DMS 273 (cell line): ENCODE measurements around the gene IGF2BP3.

ENCODE experiments used
- DNase-seq: peaks from one replicate; lab custom pipeline; 2025; ENCODE audit not compliant: unreplicated experiment; lab: John Stamatoyannopoulos, UW

Gene IGF2BP3

GRCh38 chr7:23298885-23299769, 171.2 kb downstream of the IGF2BP3 start, which contains the start of gene MALSU1:
TSS of gene MALSU1 (plus strand) at chr7:23299339. CDS start at chr7:23299353, 14 bp downstream.
- peak; percentile 99 for DNase-seq

DNA sequence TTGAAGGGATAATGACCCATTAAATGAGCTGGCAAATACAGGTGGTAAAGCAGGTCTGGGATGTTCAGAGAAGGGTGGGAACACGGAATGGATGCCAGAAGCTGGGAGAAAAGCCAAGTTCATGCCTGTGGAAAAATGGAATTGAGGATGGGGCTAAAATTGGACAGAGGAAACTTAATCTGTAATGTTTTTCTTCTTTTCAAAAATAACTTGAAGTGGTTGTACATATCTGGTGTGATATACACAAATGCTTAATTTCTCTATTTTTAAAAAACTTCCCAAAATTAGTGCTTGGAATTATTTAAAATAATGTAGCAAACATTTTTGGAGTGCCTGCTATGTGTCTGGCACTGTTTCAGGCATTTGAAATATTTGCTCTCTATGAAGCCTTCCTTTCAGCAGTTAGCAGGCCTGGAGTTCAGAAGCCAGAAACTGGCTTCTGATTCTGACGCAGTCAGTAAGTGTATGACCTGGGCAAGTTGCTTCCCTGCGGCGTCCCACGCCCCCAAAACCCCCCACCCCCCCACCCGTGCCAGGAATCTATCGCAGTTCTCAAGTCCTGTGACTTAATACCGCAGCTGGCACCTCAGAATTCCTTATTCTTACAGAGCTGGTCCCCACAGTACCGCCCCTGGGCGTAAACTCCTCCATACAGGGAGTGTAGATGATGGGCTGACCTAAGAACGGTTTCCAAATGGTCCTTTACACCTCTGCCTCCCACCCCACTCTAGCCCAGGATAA, 172.0 kb downstream of the IGF2BP3 start:
- DNase-seq, result peak; percentile 52

DNA sequence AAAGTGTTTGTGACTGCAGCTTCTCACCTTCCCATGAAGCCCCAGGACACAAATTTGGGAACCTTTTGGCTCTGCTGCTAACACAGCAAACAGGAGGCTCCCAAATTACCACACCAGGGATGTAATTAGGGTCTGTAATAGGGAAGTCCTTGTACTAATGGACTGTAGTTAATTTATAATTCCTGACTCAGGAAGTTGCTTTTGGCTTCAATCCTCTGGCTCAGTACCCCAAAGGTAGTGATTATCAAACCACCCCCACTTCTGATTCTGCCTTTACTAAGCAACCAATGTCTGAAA, 174.9 kb downstream of the IGF2BP3 start:
- no peak for DNase-seq

DNA sequence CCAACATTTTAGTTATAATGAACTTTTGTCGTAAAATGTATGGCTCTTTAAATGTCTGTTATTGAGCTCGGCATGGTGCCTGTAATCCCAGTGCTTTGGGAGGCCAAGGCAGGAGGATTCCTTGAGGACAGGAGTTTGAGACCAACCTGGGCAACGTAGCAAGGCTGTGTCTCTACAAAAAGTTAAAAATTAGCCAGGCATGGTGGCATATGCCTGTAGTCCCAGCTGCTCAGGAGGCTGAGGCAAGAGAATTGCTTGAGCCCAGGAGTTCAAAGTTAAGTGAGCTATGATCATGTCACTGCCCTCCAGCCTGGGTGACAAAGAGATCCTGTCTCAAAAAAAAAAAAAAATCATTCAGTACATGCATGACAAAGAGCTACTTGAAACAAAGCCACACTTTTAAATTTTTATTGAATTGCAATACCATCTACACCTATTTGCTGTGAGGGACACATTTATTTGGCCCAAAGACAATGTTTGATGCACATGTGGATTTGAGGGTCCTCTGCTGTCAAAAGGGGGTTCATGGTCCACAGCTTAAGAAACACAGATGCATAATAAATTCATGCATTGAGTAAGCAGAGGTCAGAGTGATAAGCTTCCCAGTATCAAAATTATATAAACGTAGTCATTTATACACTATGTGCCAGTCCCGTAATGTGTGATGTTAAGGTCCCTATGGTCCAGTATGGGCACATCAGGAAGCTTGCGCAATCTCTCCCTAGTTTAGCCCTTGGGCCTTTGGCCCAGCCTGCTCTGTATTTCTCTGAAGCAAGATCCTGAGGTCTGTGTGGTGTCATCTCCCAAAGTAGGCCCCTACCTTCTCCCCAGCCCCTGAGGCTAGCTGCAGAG, 175.5 kb downstream of the IGF2BP3 start:
- DNase-seq, result no peak

DNA sequence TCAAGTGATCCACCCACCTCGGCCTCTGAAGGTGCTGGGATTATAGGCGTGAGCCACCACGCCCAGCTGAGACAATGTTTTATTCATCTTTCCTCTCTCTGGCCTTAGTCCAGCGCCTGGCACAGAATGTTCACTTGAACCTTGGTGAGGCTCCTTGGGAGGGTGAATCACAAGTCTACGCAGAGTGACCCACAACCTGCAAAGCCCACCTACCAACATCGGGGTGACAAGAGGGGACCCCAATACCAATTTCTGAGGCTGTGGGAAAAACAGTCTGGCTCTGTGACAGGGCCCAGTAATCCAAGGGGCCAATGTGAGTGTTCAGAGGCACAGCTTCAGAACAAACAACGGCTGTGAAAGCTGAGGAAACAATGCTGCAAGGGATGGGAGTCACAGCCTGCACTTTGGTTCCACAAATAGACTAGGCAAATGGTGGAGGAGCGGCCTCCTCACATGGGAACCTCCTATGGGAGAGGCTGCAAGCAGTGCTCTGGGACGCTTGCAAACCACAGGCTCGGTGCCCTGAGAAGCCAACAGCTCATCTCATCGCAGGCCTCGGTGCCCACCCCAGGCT, 176.7 kb downstream of the IGF2BP3 start:
- no peak for DNase-seq

DNA sequence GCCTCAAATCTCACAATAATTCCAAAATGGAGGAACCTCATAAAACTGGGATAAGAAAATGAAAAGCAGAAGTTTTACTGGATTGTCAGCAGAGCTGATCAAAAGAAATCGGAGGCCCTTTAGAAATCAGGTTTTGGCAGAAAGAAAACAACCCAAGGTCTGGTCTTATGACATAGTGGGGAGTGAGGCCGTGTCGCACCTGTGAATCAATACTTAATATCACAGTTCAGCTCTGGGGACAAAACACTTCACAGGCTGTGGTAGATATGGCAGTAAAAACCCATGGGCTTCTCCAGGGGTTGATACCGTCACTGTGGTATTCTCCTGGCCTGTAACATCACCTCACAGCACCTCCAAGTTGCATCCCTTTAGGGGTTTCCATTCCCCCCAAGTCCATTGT, 177.7 kb downstream of the IGF2BP3 start:
- no peak for DNase-seq

- DNase-seq, result no peak
Measured at GRCh38 chr7:23291957-23292560, 178.2 kb downstream of the IGF2BP3 start.

- no peak for DNase-seq
Measured at GRCh38 chr7:23290993-23291392, 179.3 kb downstream of the IGF2BP3 start.

DNA sequence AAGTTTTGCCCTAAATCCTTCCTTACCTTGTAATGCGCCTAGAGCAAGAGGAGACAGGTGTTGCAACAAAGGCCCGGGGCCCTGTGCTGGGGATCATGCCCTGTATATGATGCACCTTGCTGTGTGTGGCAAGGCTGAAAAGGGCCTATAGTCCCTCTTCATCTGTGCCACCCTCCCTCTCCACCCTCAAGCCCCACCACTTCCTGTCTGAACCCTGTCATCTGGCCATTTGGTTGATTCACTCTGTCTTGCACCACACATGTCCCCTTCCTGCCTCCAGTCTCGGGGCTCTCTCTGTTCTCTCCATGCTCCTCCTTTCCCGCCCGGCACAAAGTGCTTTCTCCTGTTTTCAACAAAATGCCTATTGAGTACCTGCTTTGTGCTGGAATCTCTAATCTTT, 182.7 kb downstream of the IGF2BP3 start:
- DNase-seq, result no peak

DNA sequence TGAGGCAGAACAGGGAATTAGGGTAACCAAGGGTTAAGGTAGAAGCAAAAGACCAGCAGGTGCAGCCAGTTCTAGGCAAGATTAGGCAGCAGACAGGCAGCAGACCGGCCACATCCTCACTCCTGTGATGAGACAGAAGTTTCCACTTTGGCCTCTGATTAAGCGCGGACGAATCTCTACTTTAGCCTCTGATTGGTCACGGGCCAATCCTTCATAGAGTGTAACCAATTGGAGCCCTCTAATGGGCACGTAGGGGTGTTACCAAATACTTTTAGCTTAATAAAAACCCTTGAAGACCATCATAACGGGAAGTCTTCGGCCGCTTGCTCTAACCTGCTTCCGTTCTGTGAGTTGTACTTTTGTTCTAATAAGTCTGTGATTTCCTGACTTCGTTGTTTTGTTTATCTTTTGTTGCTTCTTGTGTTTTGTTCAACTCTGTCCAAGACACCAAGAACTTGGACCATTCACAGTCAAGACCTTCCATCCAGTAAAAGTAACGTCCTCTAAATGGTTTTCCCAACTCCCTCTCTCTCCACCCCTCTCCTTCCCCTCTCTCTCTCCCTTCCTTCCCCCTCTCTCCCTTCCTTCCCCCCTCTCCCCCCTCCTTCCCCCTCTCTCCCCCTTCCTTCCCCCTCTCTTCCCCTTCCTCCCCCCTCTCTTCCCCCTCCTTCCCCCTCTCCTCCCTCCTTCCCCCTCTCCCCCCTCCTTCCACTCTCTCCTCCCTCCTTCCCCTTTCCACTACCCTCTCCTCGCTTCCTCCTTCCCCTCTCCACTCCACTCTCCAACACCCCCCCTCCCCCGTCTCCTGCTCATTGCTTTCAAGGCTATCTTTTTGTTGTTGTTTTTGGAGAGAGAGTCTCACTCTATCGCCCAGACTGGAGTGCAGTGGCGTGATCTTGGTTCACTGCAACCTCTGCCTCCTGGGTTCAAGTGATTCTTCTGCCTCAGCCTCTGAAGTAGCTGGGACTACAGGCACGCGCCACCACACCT, 184.3 kb downstream of the IGF2BP3 start:
- DNase-seq, result peak; percentile 35

DNA sequence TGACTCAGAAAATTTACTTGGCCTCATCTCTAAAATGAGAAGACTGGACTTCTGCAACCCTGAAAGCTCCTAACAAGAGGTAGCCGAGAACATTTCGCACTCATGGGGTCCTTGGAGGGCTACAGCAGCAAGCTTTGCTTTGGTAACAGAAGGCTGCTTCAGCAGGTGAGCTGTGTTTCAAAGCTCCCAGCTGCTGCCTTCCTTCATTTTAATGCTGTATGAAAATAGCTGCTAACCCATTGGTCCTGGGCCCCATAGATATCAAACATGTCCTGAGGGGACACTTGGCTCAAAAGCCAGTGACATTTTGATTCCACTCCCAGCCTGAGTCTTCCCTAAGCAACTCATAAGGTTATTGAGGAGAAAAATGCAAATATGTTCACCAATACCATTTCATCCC, 185.4 kb downstream of the IGF2BP3 start:
- no peak for DNase-seq

DNA sequence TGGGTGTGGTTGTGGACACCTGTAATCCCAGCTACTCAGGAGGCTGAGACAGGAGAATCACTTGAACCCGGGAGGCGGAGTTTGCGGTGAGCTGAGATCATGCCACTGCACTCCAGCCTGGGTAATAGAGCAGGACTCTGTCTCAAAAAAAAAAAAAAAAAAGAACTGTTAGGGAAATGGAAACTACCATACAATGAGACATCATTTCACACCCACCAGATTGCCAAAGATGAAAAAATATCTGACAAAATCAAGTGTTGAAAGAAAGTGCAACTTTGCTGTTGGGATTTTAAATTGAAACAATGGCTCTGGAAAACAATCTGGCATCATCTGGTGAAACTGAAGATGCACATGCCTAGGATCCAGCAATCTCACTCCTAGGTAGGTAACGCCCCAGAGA, 187.2 kb downstream of the IGF2BP3 start:
- DNase-seq, result no peak

DNA sequence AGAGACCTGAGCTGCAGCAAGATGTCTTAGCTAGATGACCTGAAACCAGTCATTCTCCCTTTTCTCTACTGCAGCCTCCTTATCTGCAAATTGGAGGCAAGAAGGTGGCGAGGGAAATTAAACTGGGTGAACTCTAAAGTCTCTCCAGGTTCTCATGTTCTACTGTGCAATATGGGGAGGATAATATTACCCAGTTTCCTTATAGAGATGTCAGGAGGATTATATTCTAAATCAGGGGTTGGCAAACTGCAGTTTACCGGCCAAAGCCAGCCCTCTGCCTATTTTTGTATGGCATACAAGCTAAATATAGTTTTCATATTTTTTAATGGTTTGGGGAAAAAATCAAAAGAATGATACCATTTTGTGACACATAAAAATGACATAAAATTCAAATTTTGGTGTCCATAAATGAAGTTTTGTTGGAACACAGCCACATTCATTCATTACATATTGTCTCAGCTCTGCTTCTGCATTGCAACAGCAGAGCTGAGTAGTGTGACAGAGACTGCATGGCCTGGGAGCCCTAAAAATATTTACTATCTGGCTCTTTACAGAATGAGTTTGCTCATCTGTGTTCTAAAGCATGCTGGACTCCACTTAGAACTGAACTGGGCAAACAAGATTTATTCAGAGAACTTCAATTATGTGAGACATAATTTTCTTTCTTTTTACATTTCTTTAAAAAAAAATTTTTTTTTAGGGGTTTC, 190.3 kb downstream of the IGF2BP3 start:
- no peak for DNase-seq

- peak; percentile 86 for DNase-seq
Measured at GRCh38 chr7:23277359-23277989, 192.8 kb downstream of the IGF2BP3 start.

GRCh38 chr7:23276947-23277346, 193.3 kb downstream of the IGF2BP3 start:
- no peak for DNase-seq

DNA sequence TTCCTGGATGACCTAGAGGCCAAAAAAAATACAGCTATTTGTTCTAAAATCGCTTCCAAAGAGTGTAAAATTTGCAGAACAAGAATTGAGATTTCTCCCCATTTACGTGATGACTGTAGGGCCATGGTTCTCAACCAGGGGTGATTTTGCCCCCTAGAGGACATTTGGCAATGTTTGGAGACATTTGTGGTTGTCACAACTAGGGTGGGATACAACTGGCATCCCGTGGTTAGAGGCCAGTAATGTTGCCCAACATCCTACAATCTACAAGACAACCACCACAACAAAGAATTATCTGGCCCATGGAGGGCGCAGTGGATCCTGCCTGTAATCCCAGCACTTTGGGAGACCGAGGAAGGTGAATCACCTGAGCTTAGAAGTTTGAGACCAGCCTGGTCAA, 193.9 kb downstream of the IGF2BP3 start:
- DNase-seq, result peak; percentile 53

GRCh38 chr7:23275912-23276311, 194.4 kb downstream of the IGF2BP3 start:
- no peak for DNase-seq

- peak; percentile 97 for DNase-seq
Measured at GRCh38 chr7:23273141-23273599, 197.1 kb downstream of the IGF2BP3 start.
